IPS DF 4.7 (cell line): ENCODE results near the gene CCDC33.
A peak's percentile ranks its signal among the peaks of the same experiment; 100 is the strongest.

ENCODE experiments used
- DNase-seq: peaks from one replicate; pipeline ENCODE4 v3.0.0-alpha.2; 2013; ENCODE audit warnings: low spot score; ENCODE audit errors: extremely low read depth

CCDC33 gene

GRCh38 chr15:74235962-74236361 lies at the start of gene CCDC33:
Gene CCDC33, plus strand, starts transcription at chr15:74236326. Its CDS starts 394 bp downstream, at chr15:74236720.
- no peak for DNase-seq

GRCh38 chr15:74188216-74188615 lies 47.9 kb upstream of the CCDC33 start:
- no peak for DNase-seq

- DNase-seq, result no peak
Observed at GRCh38 chr15:74191798-74192197, 44.3 kb upstream of the CCDC33 start.

- no peak for DNase-seq
Observed at GRCh38 chr15:74192751-74193150, 43.4 kb upstream of the CCDC33 start.

DNA sequence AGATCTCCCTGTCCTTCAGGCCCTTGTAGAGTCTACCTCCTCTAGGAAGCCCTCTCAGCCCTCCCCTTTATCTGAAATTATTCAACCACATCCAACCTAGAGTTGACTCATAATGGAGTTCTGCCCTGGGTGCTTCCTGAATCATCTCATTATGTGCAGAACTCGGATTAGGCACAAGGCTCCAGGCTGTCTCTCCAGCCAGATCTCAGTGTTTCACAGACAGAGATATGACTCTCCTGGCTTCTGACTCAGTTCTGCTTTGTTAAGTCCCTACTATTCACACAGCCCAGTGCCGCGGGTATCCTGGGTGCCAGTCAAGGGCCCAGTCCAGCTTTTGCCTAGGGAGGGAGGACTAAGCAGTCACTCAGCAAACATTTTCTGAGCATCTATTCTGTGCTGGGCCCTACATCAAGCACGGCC lies 42.8 kb upstream of the CCDC33 start:
- no peak for DNase-seq

DNA sequence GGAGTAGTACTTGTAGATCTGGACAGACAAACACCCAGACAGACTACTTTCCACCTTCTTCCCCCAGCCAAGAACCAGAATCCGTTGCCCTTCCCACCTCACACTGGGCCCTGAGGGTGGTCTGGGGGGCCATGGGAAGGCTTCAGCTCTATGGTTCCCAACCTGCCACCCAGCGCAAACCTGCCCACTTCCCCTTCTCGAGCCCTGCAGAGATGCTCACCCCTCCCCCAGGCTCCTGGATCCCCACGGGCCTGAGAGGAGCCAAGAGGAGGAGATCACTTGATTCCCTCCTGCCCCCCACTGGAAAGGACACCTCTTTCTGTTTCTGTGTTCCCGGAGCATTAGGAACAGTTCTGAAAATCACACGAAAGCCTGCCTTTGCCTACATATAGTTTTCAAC lies 42.2 kb upstream of the CCDC33 start:
- DNase-seq, result no peak

DNA sequence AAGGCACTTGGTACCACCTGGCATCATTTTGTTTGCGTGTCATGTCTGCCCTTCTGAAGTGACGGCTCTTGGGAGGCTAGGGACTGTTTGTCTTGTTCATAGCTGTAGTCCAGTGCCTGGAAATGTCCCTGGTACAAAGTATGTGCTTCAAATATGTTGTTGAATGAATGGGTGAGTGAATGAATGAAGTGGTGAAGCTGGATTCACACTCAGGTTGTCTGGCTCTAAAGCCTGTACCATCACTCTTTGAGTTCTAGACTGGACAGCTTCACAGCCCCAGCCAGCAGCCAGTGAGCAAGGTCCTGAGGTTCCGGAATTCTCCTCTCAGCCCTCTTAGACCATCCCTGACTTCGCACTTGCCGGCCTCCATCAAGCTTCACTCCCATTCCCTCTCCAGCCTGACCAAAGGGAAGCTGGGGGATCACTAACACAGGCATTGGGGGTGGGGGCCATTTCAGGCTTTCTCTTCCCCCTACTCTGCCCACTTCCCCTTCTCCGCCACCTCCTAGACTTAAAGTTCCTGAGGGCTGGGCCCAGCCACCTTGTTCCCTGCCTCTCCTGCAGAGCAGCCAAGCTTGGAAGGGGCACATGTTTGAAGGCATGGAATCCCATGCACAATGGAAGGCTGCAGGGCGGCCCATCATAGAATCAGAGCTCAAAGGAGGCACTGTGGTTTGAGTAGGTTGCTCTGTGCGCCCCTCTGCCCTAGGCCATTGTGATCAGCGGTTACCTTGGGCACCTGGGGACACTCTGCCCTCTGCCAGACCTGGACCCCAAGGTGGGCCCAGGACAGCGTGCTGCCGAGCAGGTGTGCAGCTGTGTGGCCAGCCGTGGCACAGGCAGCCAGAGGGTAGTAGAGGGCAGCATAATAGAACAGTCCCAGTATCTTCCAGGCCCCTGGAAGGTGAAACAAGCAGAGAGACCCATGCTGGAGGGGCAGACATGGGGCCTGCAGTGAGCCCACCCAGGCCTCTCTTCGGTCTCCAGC lies 41.3 kb upstream of the CCDC33 start:
- DNase-seq, result no peak

DNA sequence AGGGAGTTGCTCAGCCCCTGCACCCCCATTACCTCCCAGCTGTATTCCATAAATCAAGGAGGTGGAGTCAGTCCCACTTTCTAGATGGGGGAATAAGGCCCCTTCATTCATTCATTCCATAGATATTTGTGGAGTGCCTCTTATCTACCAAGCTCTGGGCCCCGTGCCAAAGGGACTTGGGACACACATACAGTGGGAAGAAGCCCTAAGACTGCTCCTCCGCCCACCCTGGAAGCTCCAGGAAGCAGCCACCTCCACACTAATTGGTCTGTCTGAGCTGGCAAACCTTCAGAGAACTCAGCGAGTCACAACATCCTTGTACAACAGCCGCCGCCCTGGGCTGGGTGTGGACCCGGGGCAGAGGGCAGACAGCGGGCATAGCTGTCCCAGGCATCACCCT lies 40.0 kb upstream of the CCDC33 start:
- DNase-seq, result no peak

DNA sequence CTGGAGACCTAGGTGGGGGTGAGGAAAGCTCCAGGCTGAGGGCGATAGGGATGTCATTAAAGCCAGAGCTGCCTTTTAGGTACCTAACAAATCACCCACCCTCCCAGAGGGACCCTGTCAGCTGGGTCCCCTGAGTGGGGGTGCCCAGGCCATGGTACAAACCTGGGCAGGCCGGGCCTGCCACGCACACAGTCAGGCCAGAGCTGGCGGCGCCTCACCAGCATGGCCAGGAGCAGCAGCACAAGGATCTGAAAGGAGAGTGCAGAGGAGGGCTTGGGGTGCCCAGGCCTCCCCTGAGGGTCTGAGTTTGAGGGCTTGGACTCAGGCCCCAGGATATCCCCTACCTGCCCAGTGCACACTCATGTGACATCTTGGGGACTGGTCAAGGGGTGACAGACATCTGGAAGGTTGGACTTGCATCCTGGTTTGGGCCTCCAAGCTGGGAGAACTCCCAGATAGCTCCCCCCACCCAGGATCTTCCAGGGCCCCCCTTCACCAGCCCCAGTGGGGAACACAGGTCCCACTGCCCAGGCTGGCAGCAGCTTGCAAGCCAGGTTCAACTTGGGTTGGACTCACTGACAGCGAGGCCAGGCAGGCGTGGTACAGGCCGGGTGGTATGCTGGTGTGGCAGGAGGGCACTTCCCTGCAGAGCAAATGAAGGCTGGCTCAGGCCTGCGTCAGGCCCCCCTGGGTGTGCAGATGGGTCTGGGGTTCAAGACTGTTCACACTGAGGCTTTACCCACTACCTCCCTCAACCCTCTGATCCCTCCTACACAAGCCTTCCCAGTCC lies 38.8 kb upstream of the CCDC33 start:
- no peak for DNase-seq

DNA sequence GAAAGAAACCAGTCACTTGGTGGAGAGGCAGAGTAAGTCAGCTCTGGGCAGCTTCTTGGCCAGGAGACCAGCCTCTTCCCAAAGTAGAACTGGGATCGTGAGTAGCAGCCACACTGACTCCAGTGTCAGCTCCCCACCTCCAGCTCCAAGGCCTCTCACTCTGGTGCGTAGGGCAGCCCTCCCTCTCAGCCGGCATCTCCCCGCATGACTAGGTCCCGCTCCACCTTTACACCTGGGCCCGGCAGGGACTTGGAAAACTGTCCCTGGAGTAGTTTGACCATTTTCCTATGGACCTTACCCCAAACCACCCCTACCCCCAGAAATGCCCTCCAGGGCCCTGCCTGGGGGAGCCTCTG lies 36.9 kb upstream of the CCDC33 start:
- no peak for DNase-seq

GRCh38 chr15:74200412-74200815 lies 35.7 kb upstream of the CCDC33 start:
- no peak for DNase-seq

- no peak for DNase-seq
Observed at GRCh38 chr15:74200871-74201419, 35.2 kb upstream of the CCDC33 start.

DNA sequence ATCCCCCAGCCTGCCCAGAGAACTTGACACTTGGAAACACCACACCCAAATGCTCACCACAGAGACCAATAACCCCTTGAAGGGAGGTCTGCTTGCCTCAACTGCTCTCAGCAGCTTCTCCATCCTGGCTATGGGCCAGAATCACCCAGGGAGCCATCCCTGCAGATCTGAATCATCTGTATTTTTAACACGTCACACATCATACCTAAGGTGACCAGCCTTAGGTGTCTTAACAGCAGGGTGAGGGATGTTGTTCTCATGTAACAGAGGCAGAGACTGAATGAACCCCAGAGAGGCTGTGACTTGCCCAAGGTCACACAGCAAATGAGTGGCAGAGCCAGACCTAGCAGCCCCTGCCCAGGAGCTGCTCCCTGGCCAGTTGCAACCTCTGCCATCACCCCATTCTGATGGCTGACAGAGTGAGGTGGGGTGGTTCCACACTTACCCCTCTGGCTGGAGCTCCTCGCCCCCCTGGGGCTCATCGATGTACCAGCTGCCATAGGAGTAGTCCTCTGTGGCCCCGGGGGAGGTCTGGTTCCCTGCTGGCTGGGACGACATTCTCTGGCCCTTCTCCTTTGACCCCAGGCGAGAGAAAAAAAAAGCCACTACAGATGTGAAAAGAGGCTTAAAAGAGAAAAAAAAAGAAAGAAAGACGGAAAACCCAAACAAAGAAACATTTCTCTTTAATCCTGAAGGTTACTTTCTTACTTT lies 34.3 kb upstream of the CCDC33 start:
- no peak for DNase-seq

- peak; percentile 82 for DNase-seq
Observed at GRCh38 chr15:74202452-74203401, 33.4 kb upstream of the CCDC33 start, which contains the start of gene STRA6. Gene STRA6, minus strand, starts transcription at chr15:74202787. Its CDS starts 520 bp downstream, at chr15:74202267.

DNA sequence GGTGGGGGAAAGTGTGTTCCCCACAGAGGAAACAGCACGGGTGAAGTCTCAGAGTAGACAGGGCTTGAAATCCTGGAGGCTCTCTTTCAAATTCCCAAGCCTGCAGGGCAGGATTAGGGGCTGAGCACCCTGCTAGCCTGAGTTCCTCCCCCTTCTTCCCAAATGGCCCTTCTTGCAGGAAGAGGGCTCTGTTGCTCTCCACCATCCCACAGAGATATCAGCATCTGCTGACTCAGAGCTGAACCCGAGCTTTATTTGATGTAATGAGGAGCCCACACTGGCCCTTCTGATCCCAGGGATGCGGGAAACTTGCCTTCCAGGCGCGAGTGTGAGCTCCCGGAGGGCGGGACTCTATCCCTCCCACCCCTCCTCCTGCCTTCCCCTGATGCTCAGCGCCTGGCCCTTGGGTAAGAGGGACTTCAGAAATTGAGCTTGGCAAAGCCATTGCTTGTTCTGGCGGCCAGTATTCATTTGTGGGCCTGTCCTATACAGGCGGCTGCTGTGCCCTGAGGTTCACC lies 32.2 kb upstream of the CCDC33 start:
- no peak for DNase-seq

DNA sequence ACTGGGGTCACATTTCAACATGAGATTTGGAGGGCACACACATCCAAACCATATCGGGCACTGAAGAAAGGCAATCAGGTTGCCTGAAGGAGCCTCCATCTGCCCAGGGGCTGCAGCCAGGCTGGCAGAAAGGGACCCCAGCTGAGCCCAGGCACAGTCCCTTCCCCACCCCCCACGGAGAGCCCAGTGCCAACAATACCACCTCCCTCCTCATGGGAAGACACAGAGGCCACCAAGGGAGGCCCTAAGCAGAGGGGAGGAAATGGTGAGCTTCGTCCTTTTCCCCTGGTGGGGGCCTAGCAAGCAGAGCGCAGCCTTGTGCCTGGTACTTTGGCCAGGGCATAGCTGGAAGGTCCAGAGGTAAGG lies 30.6 kb upstream of the CCDC33 start:
- DNase-seq, result no peak

- DNase-seq, result no peak
Observed at GRCh38 chr15:74206801-74207281, 29.3 kb upstream of the CCDC33 start.

- DNase-seq, result no peak
Observed at GRCh38 chr15:74207652-74208440, 28.3 kb upstream of the CCDC33 start.

GRCh38 chr15:74208496-74208895 lies 27.6 kb upstream of the CCDC33 start:
- DNase-seq, result no peak
